ENCODE measurements around the gene EML1.

EML1 gene

DNA sequence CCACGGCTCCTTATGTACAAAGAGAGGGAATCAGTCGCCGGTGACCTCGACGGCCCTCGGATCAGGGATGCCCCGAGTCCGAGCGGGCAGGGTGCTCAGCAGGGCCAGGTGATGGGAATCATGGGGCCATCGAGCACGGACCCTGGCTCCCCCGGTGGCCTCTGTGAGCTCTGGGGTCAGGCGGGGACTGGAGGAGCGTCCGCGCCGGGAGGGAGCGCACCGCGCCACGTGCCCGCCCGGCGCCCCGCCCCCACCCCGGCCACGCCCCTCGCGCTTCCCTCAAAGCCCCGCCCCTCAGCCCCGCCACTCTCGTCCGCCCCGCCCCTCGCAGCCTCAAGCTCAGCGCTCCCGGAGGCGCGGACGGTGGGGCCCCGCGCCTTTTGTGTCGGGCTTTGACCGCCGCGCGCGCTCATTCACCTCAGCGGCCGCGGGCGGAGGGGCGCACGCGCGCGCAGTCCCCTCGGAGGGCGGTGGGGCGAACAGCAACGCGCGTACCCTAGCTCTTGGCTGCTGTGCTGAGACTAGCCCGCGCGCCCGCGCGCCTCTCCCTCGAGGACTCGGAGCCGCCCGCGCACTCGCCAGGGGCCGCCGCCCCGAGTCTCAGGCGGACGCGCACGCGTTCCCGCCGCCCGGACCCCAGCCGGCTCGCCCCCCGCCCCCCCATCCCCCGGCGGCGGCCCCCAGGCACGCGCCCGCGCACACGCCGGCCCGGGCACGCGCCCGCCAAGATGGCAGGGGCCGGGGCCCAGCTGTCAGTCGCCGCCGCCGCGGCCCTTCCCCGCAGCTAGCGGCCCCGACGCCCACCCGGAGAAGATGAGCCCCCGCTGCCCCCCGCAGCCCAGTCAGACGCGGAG, 178.1 kb downstream of the EML1 start:
- no peak for DNase-seq

DNA sequence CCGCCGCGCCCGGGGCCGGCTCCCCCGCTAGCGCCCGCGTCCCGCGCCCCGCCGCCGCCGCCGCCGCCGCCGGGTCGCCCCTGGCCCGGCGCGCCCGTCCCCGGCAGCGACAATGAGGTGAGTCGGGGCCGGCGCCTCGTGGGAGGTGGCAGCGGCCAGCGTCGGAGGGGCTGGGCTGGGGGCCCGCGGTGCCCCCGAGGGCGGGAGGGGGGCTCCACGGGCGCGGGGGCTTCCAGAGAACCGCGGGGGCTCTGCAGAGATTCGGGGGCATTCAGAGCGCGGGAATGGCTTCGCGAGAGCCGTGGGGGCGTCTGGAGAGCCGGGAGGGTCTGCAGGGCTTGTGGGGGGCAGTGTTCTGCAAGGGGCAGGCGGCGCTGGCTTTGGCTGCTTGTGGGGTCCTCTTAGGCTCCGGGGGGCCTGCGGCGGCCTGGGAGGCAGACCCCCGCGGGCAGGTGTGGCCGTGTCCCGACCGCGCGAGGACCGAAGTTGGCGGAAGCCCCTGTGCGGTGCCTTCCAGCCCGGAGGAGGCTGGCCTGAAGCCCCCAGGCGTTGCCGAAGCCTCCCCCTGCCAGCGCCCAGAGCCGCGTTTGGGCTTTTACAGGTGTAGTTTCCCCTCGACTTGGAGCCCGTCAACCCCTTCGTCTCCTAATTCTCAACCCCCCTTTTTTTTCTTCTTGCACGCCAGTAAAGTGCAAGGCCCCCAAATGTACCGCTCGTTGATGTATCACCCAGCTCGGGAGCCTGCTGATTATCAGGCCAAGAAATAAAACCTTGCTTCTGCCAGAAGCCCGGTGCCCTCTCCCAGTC, 178.9 kb downstream of the EML1 start:
- no peak for DNase-seq

DNA sequence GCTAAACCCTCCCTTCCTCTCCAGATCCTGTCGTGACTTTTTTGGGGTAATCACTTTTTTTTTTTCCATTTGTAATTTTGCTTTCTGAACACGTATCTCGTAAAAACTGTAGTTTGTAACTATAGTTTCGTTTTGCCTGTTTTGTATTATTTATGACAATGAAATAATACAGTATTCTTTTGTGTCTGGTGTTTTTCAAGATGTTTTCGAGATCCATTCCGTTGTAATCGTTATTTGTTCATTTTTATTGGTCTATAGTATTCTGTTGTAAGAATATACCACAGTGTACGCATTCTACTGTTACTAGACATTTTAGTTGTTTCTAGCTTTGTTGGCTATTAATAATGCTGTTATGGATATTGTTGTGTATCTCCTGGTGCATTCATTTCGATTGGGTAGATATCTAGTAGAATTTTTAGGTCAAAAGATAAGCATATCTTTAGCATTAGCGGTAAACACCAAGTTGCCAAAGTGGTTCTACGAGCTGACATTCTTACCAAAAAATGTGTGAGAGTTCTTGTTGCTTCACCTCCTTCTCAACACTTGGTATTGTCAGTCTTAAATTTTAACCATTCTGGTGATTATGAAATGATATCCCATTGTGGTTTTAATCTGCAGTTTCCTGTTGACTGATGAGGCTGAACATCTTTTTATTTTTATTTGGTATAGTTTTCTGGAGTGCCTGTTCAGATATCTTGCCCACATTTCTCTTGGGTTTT, 179.7 kb downstream of the EML1 start:
- DNase-seq, result no peak

DNA sequence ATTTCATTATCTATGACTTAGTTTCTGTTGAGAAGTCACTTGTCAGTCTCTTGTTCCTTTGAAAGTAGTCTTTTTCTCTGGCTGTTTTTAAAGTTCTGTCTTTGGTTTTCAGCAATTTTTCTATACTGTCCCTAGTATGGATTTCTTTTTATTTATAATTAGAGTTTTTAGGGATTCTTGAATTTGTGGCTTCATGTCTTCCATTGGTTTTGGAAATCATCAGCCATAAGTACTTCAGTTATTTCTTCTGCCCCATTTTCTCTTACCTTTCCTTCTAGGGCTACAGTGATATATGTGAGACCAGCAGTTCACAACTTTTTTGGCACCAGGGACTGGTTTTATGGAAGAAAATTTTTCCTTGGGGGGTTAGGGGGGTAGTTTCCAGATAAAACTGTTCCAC, 182.0 kb downstream of the EML1 start:
- no peak for DNase-seq

DNA sequence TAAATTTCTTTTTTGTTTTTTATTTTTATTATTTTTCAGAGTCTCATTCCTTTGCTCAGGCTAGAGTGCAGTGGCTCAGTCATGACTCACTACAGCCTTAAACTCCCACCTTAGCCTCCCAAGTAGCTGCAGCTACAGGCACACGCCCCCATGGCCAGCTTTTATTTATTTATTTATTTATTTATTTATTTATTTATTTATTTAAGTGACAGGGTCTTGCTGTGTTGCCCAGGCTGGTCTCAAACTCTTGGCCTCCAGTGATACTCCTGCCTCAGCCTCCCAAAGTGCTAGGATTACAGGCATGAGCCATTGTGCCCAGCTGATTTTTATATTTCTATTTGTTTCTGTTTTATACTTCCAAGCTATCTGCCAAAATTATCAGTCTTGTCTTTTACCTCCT, 182.8 kb downstream of the EML1 start:
- no peak for DNase-seq

DNA sequence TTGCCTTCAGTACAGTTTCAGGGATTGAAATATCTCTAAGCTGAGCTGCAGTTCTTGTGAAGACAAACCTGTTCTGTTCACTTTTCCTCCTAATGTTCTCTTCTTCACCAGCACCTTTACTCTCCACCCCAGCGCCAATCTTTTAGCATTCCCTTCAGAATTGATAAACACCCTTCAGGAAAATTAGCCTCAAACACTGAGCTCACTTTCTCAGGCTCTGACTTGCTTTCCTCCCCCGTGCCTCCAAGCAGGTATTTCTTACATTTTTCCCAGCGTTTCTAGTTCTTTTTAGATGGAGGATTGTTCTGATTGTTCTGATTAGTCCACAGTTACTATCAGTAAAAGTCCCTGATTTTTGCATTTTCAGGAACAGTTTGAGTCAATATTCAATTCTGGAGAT, 183.5 kb downstream of the EML1 start:
- DNase-seq, result no peak

DNA sequence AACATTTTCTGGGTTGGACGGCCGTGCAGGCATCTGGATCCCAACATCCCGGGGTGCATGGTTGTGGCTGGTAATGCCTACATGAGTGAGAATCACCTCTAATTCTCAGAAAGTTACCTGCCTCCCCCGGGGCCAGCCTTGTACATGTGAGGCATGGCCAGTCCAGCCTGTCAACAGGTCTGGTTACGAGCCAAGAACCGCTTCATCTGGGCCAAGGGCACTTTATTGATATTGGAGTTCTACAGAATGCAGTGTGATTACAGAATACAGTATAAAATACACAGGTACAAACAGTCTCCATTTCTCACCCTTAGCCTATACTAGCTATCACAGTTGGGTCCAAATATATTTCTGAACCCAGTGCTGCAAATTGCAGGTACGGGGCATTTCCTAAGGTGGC, 187.1 kb downstream of the EML1 start:
- DNase-seq, result no peak

DNA sequence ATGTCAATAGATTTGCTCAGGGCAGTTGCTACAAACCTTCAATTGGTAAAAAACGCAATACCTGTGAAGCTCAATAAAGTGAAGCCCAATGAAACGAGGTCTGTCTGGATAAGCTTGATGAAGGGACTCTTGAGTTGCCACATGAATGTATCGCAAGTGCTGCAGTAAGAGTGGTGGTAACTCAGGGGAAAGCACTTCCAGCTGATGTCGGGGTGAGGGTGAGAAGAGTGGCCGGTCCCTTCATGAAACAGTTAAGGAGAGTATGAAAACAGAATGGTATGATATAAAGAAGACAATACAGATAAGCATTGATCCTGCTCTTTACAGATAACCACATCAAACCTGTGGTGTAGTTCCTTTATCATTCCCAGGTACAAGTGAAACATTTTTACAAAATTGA, 188.6 kb downstream of the EML1 start:
- no peak for DNase-seq

DNA sequence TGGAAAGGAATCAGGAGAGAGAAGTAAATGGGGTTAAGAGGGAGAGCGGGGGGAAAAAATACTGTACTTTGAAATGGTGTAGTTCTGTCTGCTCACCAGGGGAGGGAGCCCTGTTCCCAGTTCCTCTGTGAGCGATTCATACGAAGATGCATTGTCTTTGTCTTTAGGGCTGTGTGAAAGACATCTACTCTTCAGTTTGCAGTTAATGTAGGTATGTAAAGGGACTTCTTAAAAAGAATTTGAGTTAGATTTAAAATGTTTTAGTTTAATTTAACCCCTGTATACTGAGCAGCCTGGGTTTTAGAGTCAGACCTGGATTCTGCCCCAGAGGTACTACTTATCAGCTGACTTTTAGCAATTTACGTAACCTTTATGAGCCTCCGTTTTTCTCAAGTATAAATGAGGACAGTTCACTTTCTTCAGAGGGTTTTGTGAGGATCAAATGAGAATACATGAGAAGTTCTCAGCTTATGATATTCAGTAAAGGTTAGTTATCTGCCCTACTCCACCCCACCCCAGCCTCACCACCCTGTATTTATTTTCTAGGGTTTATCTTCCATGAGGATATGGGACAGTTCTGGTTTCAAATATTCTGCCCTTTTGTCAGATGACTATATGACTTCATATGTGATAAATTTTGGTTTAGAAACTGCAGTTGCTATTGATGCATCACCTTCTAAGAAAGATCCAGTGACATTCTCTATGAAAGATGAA, 189.5 kb downstream of the EML1 start:
- peak; percentile 27 for DNase-seq

DNA sequence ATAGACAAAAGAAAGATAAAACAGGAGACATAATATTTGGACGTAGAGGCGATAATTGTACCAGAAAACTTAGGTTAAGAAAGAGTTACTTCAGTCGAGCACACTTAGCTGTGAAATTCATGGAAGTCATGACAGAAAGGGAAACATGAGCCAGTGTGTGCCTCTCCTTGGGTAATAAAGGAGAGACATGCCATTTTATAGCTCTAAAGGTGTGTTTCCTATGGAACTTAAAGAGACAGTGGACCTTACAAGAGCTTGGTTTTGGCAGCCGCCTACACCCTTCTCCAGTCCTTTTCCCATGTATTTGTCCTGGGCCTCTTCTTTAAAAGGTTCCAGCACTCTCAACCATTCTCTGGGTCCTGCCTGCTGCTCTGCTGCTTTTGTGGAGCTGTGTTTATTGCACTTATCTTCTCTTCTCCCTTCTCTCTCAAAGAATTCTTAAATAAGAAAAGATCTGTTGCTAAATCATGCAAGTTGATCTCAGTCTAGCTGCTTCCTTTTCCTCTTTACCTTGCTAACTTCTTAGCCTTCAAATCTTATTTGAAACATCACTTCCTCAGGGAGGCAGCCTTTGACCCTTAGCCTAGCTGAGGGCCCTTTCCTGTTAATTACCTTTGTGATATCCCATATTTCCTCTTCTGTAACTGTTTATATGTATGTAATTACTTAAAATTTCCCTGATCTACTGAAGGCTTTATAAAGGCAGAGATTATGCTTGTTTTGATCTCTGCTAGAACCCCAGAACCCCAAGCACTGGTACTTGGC, 190.2 kb downstream of the EML1 start:
- DNase-seq, result no peak

DNA sequence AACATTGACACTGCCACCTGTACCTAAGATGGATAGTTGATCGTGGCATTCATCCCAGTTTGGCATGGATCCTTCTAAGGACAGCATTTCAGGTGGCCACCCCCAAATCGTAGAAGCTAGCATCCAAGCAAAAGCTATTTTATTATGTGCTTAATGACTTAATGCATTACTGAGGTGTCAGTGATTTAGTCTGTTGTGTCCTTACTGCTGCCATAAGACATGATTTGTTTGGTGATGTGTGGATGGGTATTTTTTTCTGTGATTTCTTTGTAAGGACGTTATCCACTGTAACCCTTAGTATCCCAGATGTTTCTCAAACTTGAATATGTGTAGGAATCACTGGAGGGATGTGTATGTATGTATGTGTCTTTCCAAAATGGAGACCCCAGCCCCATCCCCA, 190.8 kb downstream of the EML1 start:
- no peak for DNase-seq

DNA sequence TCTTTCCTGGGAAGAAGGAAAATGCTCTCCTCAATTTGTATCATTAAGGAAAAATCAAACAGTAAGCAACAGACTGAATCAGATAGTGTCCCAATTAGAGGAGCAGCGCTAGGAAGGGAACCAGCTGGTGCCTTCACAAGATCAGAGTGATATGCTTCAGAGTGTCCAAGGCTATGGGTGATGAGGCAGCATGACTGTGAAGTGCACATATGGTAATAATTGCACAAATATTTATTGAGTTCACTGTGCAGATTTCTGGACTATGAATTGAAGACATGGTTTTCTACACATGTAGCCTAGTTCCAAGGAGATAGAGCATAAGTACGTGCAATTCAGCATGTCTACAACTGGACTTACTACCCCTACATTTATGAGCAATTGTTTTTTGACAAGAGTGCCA, 193.2 kb downstream of the EML1 start:
- DNase-seq, result no peak

DNA sequence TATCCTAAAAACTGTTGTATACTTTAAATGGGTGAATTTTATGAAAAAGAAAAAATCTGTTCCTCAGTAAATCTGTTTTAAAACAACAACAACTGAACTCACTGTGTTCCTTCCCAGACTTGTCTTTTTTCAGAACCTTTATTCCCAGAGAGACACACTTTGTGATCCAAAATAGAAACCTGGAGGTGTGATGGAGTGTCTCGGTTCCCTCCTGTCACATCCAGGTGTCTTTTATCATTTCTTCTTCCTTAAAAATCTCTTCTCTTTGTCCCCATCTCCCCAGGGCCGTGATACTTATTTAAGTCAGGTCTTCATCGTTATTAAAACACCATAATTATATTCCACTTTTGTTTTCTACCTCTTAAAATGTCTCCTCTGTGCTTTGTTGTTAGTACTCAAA, 195.8 kb downstream of the EML1 start:
- DNase-seq, result no peak

DNA sequence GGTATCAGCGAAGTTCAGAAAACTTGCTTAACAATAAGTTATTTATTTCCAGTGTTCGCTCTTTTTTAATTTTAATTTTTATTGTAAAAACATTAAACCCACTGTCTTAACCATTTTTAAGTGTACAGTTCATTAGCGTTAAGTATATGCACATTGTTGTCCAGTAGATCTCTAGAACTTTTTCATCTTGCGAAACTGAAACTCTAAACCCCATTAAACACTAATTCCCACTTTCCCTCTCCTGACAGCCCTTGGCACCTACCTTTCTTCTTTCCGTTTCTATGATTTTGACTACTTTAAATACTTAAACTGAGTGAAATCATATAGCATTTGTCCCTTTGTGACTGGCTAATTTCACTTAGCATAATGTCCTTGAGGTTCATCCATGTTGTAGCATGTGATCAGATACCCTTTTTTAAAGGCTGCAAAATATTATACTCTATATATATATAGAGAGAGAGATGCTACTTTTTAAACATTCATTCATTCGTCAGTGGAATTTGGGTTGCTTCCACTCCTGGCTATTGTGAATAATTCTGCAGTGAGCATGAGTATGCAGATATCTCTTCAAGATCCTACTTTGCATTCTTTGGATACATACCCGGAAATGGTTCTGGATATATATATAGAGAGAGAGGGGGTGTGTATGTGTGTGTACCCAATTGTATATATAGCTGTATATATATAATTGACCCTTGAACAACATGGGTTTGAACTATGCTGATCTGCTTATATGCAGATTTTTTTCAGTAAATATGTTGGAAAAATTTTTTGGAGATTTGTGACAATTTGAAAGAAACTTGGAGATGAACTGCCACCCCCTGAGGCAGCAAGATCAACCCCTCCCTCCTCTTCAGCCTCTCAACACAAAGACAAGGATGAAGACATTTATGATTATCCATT, 197.3 kb downstream of the EML1 start:
- no peak for DNase-seq

DNA sequence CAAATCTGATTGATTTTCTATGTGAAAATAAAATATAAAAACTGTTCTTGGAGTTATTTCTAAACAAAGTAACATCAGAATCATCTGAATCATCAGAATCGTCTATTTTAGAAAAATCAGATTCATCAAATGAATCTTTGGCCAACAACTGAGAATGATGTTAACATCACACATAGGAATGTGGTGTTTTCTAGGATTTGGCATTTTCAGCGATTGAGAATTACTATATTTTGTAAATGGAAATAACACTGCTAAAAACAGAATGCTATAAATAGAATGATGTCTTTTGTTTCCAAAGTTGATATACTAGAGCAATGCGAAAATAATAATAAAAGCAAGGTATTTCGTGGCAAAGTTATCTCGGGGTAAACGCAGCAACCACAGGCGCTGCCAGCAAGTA, 198.1 kb downstream of the EML1 start:
- no peak for DNase-seq

Measured in NCI-H2029 treated with DMSO at 0.1 percent for 48 hours (cell line).